HEK293T (cell line): ENCODE data around the gene ZNFX1.

Experiments
- ARNT ChIP-seq: fragments of 450-650 bp; IDR thresholded peaks from 2 replicates; pipeline ENCODE4 v1.6.1; 2017; ENCODE audit warnings: mild to moderate bottlenecking
- BHLHE40 ChIP-seq: fragments of 450-650 bp; IDR thresholded peaks from 2 replicates; pipeline ENCODE4 v1.6.1; 2016; ENCODE audit warnings: mild to moderate bottlenecking, moderate library complexity, borderline replicate concordance
- FOXM1 ChIP-seq: fragments of 450-650 bp; IDR thresholded peaks from 2 replicates; pipeline ENCODE4 v1.6.1; 2017; ENCODE audit warnings: mild to moderate bottlenecking, borderline replicate concordance
- LEF1 ChIP-seq: fragments of 450-650 bp; IDR thresholded peaks from 2 replicates; pipeline ENCODE4 v1.6.1; 2017; ENCODE audit warnings: mild to moderate bottlenecking, borderline replicate concordance
- NFRKB ChIP-seq: fragments of 450-650 bp; IDR thresholded peaks from 2 replicates; pipeline ENCODE4 v1.6.1; 2016; ENCODE audit warnings: mild to moderate bottlenecking, moderate library complexity
- SP1 ChIP-seq: fragments of 450-650 bp; IDR thresholded peaks from 2 replicates; pipeline ENCODE4 v1.6.1; 2017

DNA sequence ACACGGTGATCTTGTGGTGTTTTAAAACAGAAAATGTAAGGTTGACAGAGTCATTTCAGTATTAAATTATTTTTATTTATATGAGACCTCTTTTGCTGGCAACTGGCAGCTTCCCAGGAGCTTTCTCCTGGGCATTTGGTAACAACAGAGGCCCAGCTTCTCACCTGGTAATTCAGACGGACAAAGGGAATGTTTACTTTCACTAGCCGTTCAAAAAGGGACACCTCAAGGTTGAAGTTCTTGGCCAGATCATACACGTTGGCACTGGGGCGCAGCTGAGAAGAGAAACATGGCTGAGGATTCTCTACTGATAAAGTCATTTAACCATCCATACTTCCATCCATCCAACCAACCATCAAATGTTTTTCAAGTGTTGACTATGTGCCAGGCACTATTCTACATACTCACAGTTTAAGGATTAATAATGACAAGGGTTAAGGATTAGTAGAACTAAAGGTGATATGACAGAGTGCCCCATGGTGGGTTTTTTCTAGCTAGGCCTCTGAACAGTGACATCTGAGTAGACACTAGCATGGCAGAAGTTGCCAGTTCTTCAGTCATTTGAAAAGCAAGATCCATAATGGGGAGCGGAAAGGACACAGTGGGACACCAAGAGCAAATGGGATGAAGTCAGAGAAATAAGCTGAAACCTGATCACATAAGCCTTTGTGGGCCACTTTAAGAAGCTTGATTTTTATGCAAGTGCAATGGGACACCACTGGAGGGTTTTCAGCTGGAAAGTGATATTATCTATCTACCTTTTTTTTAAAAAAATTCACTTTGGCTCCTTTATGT lies 25.1 kb downstream of the ZNFX1 start:
- TF ChIP-seq SP1: no peak
- no peak for TF ChIP-seq NFRKB
- TF ChIP-seq FOXM1: no peak
- TF ChIP-seq LEF1: no peak
- TF ChIP-seq BHLHE40: no peak
- TF ChIP-seq ARNT: no peak
